ENCODE data around the gene CDPF1.

DNA sequence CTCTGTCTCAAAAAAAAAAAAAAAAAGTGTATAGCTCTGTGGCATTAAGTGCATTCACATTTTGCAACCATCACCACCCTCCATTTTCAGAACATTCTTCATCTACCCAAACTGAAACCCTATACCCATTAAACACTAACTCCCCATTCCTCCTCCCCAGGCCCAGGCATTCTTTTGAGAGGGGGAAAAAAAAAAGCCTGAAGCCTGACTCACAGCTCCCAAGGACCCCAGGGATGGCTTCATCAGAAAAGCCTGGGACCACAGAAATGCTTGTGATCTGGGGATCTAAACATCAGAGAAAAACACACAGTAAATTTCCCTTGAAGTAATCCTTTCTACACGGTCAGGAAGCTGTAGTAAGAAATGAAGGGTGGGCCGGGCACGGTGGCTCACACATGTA lies 35.9 kb upstream of the CDPF1 start:
- TF ChIP-seq, protein P1, sequence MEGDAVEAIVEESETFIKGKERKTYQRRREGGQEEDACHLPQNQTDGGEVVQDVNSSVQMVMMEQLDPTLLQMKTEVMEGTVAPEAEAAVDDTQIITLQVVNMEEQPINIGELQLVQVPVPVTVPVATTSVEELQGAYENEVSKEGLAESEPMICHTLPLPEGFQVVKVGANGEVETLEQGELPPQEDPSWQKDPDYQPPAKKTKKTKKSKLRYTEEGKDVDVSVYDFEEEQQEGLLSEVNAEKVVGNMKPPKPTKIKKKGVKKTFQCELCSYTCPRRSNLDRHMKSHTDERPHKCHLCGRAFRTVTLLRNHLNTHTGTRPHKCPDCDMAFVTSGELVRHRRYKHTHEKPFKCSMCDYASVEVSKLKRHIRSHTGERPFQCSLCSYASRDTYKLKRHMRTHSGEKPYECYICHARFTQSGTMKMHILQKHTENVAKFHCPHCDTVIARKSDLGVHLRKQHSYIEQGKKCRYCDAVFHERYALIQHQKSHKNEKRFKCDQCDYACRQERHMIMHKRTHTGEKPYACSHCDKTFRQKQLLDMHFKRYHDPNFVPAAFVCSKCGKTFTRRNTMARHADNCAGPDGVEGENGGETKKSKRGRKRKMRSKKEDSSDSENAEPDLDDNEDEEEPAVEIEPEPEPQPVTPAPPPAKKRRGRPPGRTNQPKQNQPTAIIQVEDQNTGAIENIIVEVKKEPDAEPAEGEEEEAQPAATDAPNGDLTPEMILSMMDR (IDR thresholded peaks at IDR 0.05): no peak
- no peak for TF ChIP-seq EZH2 (IDR thresholded peaks at IDR 0.05; ENCODE audit: borderline replicate concordance, insufficient read depth, low read depth, low read length, poor library complexity, severe bottlenecking)
